HG03095 (cell line): ENCODE results near the gene ZNF273.
"Not testable (repeated sequence)": the region's sequence is repeated elsewhere in the genome, so short reads cannot be mapped to it uniquely, and the experiment has no call there.

Experiments
- ATAC-seq: cut with Tn5 transposase; IDR thresholded peaks from one replicate; pipeline ENCODE4 v1.9.1; 2021; ENCODE audit warnings: moderate library complexity; ENCODE audit not compliant: unreplicated experiment

ZNF273 gene

DNA sequence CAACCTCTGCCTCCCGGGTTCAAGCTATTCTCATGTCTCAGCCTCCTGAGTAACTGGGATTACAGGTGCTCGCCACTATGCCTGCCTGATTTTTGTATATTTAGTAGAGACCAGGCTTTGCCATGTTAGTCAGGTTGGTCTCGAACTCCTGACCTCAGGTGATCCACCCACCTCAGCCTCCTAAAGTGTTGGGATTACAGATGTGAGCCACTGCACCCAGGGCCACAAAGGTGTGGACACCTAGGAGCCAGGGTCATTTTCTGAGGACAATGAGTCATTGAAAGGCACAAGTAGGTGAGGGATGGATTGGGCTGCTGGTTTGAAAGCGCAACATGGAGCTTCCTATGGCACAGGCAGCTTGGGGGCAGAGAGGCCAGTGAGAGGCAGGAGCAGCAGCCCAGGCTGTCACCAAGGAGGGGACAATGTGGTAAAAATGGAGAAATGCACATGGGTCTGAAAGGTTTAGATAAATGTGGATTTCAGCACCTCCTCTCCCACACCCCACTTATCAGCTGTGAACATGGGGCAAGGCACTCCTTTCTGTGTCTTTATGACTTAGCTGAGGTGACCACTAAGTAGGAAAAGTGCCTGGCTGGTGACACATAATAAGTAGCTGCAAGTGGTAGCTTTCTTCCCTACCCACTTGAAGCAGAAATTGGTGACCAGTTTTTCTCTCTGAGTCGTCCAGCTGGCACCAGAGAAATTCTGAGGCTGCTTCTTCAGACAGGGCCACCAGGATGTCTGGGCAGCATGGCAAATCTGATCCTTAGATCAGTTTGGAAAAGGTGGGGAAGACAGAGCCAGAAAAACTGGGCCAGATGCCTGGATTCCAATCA is 41.8 kb downstream of the ZNF273 start:
- ATAC-seq: not testable (repeated sequence)

DNA sequence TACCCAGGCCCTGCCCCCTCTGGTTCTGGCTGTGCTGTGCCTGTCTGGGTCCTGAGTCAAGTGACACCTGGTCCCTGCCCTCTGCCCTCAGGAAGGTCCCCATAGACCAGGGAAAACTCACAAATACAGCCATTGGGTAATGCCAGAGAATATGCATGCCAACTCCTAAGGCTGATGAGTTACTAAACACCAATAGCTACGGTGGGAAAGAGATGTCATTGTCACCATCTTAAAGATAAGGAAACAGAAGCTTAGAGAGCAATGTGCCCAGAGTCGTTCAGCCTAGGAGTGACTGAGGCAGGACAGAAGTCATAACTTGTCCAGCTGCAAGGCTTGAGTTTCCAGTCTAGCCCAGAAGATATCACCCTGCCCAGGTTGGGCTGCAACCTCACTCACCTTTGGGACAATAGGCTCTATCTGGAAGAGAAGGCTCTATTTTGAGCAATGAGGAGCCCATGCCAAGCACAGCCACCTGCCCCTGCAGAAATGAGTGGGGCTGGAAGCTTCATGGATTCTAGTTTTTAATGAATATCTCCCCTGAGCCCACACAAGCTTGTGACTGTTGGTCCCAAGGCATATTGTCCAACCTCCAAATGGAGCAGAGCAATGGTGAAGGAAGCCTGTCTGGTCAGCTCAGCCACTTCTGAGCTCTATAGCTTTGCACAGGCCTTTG is 42.6 kb downstream of the ZNF273 start:
- no peak for ATAC-seq

DNA sequence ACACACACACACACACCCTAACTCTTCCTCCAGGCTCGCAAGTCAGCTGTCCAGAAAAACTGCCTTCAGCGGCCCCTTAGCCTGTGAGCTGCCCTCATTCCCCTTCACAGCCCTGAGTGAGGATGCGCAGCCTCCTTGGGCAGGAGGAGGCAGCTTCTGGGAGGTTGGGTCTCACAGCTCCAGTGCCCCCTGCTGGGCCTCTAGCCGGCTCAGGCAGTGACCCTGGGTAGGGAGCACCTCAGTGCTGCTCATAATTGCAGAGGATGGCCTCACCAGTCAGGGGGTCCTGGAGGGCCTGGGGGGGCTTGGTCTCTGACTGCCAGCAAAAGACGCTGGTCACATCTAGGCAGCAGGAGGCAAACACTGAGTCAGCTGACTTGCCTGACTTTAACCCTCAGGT is 43.7 kb downstream of the ZNF273 start:
- no peak for ATAC-seq

- no peak for ATAC-seq
Observed at GRCh38 chr7:64947252-64948000, 44.4 kb downstream of the ZNF273 start.

GRCh38 chr7:64948774-64949173 is 45.7 kb downstream of the ZNF273 start:
- not testable (repeated sequence) for ATAC-seq

DNA sequence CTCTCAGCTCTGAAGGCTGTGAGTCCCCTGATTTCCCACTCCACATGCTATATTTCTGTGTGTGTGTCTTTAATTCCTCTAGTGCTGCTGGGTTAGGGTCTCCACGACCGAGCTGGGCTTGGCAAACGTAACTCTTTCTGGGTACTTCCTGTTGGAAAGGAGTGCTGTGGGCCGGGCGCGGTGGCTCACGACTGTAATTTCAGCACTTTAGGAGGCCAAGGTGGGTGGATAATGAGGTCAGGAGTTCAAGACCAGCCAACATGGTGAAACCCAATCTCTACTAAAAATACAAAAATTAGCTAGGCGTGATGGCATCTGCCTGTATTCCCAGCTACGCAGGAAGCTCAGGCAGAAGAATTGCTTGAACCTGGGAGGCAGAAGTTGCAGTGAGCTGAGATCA is 47.6 kb downstream of the ZNF273 start:
- ATAC-seq: not testable (repeated sequence)

- no peak for ATAC-seq
Observed at GRCh38 chr7:64951250-64951848, 48.3 kb downstream of the ZNF273 start.

- no peak for ATAC-seq
Observed at GRCh38 chr7:64959072-64959747, 56.1 kb downstream of the ZNF273 start.

DNA sequence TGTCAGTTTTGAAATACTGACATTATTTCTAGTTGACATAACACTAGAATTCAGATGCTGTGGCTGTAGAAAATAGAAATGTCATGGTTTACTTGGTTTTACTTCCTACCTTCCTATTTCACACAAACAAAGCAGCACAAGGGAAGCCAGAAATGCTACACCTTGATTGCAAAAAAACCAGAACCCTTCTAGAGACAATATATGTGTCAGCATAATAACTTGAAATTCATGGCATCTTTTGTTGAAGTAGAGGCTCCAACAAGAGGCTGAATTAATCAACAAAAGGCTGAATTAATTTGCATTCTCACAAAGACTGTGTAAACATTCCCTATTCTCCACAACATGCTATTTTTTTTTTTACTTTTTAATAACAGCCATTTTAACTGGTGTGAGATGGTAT is 62.5 kb downstream of the ZNF273 start:
- no peak for ATAC-seq

DNA sequence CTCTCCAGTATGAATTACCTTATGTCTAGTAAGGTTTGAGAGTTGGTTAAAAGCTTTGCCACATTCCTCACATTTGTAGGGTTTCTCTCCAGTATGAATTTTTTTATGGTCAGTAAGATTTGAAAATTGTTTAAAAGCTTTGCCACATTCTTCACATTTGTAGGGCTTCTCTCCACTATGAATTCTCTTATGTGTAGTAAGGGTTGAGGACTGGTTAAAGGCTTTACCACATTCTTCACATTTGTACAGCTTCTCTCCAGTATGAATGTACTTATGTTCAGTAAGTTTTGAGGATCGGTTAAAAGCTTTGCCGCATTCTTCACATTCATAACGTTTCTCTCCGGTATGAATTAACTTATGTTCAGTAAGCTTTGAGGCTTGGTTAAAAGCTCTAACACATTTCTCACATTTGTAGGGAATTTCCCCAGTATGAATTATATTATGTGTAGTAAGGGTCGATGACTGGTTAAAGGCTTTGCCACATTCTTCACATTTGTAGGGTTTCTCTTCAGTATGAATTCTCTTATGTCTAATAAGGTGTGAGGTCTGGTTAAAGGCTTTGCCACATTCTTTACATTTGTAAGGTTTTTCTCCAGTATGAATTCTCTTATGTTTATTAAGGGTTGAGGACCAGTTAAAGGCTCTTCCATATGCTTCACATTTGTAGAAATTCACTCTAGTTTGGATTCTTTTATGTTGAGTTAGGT is 75.6 kb downstream of the ZNF273 start:
- no peak for ATAC-seq
